Middle frontal gyrus (tissue), 1 donor: ENCODE data around the gene PAIP2.
A peak's percentile ranks its signal among the peaks of the same experiment; 100 is the strongest.
"Not testable (repeated sequence)": the region's sequence is repeated elsewhere in the genome, so short reads cannot be mapped to it uniquely, and the experiment has no call there.

Source experiments
- DNase-seq: peaks from one replicate; pipeline ENCODE4 v3.0.0-alpha.2; 2015; ENCODE audit warnings: low spot score; ENCODE audit errors: extremely low spot score

PAIP2 gene, protein sequence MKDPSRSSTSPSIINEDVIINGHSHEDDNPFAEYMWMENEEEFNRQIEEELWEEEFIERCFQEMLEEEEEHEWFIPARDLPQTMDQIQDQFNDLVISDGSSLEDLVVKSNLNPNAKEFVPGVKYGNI

DNA sequence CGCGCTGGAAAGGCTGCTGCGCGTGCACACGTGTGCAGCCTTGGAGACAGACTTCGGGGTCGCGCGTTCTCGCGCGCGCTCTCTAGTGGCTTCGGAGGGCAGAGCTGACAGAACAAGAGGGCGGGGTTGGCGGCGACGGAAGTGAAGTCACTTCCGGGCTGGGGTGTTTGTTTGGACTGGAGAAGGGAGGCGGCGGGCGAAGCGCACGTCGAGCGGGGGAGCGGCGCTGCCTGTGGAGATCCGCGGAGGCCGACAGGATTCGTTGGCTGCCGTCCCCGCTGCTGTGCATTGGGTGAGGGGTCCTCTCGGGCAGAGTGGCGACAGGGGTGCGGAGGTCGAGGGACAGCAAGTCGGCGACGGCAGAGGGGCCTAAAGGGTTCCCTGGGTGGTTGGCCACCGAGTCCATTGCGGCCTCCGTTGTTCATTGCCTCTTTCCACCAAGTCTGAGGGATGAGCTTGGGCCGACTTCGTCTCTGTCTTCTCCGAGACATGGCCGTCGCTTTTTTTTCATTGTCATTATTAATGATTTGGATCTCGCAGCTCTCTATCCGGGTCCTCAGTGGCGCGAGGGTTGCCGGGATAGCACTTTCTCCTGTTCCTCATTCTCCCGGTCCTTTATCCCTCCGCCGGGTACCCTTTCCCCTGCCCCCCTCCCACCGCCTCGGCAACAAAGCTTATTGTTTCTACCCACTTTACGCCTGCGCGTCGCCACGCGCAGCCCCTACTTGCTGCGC lies at the start of gene PAIP2:
PAIP2 (plus strand) TSS at position 166 of the 734 bp plus-strand sequence. CDS start 21,931 bp downstream, outside the sequence.
- peak; percentile 93 for DNase-seq

DNA sequence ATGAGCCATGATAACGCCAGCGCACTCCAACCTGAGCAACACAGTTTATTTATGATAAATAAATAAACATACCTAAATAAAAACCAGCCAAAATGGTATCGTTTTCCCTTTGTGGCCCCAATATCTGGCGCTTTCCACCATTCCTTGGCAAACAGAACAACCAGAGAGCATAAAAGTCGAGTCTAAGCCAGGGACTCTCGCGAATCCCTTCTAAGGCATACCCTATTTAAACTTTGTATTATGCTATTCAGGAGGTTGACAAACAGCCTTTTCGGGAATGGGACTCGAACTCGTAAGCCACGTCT lies 48.5 kb upstream of the PAIP2 start:
- DNase-seq, result no peak

DNA sequence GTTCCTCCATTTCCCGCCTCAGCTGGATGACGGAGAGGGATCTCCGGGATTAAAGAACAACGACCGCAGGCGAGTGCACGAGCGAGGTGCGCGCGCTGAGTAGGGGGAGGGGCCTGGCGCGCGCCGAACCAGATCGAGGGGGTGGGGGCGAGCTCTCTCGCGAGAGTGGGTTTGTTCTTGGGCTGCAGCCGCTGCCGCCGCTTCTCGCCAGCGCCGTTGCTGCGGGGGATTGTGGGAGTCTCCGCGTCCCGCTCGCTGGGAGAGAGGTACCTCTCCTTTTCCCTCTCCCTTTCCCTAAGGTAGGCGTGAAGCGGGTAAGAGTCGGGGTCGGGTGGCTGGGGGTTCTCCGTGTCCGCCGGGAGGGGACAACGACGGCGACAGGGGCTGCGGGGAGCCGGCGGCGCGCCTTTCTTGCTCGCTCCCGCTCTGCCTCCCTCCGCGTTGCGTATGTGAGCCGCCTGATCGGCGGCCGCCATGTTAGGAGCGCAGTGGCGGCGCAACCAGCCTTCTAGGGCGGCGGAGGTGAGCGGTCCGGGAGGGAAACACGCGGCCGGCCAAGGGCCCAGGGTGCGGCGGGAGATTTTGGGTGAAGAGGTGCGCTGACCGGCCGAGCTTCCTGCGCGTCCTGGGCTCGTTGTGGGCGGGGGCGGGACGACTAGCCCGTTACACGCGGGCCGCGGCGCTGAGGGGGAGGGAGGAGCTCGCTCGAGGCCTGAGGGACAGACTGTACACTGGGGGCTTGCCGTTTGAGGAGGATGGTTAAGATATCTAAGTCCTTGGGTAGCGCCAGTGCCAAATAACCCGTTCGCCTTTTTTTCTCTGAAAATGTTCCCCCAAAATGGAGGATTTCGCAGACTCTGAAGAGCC lies 47.9 kb upstream of the PAIP2 start, which contains the start of gene MATR3:
MATR3 (plus strand) TSS at position 234 of the 867 bp plus-strand sequence. CDS start 13,676 bp downstream, outside the sequence.
- peak; percentile 90 for DNase-seq

DNA sequence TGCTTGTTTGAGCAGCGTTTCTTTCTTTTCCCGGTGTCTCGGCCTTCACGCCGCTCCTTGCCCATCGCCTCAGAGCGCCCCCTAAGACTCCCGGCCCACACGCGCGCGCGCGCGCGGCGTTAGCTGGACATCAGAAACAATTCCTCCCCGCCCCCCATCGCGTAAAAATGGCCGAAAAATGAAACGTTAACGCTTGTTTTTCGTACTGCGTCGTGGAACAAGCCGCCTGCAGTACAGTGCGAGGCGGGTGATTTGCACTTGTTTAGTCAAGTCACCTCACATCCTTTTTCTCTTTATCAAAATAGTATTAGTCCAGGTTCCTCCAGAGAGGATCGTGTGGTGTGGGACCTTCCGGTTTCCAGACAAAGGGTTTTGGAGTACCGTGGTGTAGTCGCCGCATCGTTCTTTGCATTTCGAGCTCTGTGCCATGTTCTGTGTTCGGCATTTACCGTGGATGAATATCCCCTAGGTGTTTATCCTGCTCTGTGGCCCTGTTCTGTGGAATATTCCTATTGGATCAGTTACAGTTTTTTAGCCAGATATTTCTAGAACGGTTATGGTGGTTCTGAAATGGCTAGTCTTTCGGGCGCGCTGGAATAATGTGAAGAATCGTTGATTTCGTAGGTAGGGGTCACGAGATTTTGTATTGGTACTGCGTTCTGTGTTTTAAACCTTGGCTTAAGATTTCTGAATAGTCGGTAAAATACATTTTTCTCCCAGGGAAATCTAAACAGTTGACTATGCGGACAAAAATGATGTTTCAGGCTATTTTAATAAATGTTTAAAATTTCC lies 47.1 kb upstream of the PAIP2 start:
- DNase-seq, result peak; percentile 52

DNA sequence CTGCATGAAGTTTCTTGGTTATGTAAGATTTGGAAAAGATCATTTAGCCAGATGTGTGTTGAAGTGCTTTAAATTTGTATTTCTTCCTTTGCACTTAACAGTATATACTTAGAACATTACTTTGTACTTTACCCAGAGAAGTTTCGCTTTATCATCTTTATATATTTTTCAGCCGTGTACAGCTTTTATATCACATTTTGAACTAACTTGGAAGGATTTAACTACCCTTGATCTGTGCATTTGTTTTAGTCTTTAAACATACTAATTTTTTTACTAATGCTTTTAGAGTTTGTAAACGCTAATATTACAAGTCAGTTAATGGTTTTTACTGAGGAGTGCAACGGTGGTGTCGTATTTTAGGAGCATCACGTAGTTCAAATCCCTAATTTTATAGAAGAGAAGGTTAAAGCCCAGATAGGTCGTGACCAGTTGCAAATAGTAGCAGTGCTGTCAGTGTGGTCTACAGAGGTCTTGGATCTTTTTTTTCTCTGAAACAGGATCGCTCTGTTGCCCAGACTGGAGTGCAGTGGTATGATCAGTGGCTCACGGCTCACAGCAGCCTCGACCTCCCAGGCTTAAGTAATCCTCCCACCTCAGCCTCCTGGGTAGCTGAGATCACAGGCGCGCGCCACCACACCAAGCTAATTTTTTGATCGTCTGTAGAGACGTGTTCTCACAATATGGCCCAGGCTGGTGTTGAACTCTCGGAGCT lies 46.2 kb upstream of the PAIP2 start:
- DNase-seq, result no peak

DNA sequence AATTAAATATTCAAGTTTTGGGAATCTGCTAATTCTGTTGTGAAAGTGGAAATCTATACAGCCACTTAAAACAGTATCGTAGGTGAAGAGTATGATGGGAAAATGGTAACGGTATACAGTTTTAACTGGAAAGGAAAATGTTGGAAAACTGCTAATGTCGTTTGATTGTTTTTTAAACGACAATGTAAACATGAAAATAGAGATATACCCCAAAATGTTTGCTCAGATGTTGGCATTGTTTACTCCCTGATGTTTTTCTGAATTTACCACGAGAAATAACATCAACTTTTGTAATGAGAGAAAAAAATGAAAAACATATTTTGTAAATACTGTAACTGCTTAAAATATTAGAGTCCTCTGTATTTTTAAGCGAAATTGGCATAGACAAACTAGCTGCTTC lies 45.5 kb upstream of the PAIP2 start:
- DNase-seq, result no peak

DNA sequence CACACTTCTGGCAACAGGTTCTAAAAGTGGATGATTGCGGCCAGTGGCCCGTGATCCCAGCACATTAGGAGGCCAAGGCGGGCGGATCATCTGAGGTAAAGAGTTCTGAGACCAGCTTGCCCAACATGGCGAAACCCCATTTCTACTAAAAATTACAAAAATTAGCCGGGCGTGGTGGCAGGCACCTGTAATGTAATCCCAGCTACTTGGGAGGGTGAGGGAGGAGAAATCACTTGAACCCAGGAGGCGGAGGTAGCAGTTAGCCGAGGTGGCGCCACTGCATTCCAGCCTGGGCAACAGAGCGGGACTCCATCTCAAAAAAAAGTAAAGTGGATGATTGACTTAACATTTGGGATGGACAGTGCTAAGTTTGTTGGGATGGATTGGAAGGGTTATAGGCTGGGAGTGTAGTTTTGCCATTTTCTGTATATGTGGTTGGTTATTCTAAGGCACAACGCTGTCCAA lies 44.8 kb upstream of the PAIP2 start:
- DNase-seq, result no peak

DNA sequence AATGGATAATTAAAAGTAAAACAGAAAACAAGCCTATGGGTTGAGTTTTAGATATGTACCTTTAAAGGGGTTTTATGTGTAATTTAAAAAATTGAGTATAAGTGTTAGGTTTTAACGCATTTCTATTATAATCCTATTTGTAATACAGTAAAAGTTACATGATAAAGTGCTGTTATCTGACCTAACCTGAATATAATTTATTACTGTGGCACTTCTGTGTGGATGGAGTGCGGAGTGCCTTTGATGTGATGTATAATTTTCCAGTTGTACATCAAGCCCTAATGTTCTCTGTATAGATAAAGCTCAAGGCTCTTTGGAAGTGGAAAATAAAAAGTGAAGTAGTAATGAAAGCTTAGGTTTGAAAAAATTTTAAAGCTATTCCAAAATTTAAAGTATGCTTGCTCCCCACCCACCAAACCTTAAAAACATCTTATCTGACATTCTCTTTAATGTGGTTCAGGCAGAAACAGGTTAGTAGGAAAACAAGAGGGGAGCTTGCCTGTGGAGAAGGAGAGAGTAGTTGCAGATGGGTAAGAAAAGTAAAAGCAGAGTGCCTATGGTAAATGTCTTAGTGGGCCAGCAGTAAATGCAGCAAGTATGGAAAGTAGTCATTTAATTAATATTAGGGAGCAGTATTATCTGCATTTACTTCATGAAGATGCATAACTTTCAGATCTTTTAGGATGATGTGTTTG lies 44.1 kb upstream of the PAIP2 start:
- DNase-seq, result no peak

DNA sequence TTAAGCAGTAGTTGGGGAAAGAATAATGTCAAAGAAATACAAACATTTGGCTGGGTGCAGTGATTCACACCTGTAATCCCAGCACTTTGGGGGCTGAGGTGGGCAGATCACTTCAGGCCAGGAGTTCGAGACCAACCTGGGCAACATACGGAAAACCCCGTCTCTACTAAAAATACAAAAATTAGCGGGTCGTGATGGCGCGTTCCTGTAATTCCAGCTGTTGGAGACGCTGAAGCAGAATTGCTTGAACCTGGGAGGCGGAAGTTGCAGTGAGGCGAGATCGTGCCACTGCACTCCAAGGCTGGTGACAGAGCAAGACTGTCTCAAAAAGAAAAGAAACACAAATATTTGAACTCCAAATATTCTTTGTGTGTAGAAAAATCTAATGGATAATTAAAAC lies 43.4 kb upstream of the PAIP2 start:
- no peak for DNase-seq

DNA sequence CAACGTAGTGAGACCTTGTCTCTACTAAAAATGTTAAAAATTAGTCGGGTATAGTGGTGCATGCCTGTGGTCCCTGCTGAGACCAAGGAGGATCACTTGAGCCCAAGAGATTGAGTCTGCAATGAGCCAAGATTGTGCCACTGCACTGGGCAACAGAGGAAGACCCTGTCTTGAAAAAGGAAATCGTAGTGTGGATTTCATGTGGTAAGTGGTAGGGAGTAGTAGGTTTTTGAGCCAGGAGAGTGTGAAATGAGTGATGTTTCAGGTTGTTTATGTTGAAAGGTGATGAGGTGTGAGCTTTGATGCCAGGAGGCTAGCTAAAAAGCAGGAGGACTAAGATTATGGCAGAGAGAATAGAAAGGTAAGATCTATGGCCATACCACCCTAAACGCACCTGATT lies 42.2 kb upstream of the PAIP2 start:
- no peak for DNase-seq

DNA sequence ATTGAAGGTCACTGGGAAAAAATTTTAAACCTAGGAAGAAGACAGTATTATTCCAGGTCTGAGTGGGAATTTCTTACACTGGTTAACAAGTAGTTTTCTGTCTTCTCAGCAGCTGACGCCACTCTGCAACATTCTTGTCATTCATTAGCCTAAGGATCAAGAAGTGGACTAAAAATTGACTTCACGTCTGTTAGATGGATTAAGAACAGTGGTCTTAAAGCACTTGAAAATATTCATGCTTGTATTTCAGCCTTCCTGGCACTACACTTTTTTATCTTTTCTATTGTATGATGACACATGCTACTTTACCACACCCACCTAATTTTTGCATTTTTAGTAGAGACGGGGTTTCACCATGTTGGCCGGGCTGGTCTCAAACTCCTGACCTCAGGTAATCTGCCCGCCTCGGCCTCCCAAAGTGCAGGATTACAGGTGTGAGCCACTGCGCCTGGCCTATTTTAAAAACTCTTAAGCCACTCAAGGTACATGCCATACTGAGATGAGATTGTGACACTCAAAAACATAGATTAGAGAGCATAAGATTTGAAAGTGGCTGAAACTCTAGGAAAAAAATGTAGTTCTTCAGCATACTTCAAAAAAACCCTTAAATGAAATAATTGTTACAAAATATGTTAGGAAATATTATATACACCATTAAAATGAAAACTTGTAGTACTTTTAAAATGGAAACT lies 39.7 kb upstream of the PAIP2 start:
- no peak for DNase-seq

DNA sequence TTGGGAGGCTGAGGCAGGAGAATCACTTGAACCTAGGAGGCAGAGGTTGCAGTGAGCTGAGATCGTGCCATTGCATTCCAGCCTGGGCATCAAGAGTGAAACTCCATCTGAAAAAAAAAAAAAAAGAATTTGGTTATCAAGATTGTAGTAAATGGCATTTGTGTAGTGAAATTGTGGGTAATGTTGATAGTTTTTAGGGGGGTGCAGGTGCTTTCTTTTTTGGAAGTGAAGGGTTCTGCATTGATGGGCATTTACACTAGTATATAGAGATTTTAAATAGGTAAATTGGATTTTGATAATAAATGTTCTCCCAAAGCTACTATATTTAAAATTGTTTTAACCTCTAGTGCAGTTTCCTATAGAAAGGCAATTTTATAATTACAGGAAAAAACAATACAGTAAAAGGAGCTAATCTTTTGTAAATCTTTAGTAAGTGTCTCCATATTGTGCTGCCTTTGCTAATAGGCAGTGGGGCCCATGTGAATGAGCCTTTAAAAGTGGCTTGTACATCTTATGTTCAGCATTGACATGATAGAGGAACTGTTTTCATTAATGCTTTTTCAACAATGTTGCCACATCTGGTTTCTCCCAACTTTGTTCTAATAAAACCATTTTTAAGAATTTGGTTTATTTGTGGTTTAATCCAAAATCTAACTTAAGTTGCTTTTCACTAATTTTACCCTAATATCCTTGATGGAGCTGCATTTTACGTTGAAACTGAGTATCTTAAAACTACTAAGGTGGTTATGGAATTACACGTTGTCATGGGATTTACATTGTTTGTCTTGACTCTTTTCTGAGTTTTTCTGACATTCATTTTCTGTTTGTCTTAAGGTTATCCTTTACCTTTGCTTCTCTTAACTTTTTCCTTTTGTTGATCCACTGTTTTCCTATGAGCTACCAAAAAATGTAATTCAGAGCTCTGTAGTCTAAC lies 37.0 kb upstream of the PAIP2 start:
- DNase-seq, result no peak

DNA sequence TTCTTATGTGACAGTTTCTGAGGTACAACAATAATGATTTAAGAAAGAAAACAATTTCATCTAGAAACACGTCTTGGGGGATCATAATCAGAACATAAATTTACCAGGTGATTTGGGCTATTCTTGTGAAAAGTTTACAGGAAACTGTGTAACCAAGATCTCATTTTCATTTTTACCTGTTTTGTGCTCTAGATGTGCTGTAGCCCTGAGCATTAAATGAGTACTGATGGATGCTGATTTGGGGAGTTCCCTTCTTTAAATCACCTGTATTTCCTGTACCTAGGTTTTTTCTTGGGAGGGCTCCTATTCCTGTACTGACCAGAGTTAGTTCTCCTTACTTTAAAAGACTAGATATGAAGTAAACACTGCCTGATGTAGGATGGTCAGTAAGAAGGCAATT lies 35.5 kb upstream of the PAIP2 start:
- no peak for DNase-seq

DNA sequence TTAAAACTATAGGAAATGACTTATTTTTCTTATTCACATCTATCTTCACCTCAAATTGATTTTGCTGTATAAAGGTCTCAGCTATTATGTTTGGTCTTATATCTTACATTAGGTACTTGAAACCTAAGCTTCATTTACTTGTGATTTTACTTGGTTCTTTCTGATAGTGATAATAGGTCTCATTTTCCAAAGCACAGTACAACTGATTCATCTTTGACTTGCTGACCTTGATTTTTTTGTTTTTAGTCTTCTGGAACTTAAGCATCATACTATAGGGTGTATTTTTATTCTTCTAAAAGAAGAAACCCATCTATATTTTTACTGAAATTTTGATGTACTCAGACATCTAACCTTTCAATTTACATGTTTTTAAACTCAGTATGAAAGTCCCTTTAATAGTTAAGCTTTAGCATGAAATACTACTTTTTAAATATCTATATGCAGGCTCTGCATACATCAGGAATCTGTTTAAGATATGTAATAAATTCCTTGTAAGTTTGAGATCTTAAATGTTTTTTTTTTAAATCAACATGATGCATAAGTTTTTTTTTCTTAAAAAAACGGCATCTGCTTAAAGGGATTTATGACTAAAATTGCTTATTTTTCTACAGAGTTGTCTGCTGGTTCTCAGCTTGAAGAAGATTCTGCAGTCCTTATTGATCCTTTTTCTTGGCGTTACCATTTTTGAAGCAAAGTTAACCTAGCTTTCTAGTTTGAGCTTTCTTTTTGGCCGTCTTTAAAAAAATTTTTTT lies 34.9 kb upstream of the PAIP2 start:
- no peak for DNase-seq

DNA sequence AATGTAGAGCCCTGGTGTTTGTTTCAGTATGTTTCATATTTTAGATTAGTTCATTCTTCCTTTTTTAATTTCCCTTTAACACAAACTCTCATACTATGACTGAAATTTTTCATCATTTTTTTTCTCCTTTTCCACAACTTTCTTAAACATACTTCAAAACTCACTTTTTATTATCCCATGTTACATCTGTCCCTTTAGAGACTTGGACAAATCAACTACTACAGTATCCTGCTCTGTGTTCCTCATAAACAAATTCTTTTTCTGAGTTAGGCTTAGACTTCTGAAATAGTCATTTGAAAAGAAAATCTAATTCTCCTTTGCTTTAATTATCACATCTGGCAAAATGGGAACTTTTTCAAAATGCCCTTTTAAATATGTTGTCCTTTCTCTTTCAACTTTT lies 32.9 kb upstream of the PAIP2 start:
- no peak for DNase-seq

DNA sequence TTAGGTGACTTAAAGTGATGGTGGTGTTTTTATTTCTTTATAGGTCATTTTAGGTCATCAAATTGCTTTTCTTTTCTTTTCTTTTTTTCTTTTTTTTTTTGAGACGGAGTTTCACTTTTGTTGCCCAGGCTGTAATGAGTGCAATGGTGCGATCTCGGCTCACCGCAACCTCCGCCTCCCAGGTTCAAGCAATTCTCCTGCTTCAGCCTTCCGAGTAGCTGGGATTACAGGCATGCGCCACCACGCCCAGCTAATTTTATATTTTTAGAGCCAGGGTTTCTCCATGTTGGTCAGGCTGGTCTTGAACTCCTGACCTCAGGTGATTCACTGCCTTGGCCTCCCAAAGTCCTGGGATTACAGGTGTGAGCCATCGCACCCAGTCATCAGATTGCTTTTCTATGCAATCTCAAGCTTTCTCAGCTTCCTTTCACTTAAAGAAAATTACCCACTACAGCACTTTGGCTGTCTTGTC lies 30.9 kb upstream of the PAIP2 start:
- not testable (repeated sequence) for DNase-seq

DNA sequence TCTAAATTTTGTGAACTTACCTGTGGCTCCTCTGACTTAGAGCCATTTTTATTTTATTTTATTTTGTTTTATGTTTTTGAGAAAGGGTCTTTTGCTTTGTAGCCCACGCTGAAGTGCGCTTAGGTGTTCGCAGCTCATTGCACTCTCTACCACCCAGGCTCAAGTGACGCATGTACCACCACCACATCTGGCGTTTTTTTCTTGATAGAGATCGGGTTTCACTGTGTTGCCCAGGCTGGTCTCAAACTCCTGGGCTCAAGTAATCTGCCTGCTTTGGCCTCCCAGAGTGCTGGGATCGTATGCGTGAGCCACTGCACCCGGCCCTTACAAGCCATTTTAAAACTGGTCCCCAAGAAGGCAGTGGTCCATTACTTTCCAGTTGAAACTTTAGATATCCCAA lies 29.6 kb upstream of the PAIP2 start:
- no peak for DNase-seq

DNA sequence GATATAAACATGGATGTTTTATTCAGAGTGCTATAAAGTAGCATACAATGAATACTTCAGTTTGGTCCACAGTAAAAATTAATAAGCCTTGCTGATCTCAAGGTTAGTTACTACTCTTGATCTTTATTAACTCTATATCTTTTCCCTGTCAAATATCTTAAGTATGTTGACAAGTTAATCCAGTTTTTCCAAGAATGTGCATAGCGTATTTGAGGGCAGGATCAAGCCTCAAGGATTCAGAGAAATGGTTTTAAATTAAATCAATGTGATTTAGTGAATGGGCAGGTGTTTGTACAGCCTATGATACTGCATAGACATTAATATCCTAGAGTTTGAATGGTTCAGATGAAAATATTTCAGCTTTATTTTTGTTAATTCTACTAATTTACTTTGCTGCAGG lies 27.4 kb upstream of the PAIP2 start:
- no peak for DNase-seq
